ENCODE data around the gene FARP2.
"Not testable (repeated sequence)": the region's sequence is repeated elsewhere in the genome, so short reads cannot be mapped to it uniquely, and the experiment has no call there.

FARP2 gene

DNA sequence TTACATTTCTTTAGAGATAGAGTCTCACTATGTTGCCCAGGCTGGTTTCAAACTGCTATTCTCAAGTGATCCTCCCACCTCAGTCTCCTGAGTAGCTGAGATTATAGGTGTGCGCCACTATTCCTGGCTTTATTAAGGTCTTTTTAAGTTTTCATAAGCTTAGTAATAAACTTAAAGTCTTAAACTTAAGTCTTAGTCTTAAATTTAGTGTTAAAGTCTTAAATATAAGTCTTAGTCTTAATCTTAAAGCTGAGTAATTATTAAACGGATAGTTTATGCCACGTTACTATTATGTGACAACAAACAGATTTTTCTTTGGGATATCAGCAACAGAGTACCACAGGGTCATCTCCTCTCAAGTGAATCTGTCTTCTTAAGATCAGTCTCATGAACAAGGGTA lies 12.6 kb downstream of the FARP2 start:
- H3K18ac ChIP-seq (ENCODE audit: low read length) = no peak overlapping the region
- H3K4me2 ChIP-seq (ENCODE audit: insufficient read depth, low read length, poor library complexity, severe bottlenecking) = no peak overlapping the region
- H4K8ac ChIP-seq (ENCODE audit: low read depth, low read length) = no peak overlapping the region
- peaks cover 0 to 2% of the 10 kb centered on the region in 2 donors for H3K9me3 ChIP-seq (replicated peaks in 1 of 2; ENCODE audit: control insufficient read depth in 2 of 2, insufficient read depth in 1 of 2, low read depth in 1 of 2, low read length in 2 of 2)
- H3K27me3 ChIP-seq (ENCODE audit: control insufficient read depth in 3 of 3, insufficient read depth in 3 of 3, low read depth in 1 of 3, low read length in 3 of 3) = no peaks in the 10 kb centered on the region
- no peak overlapping the region for H2BK15ac ChIP-seq (ENCODE audit: low read length)
- no peak overlapping the region for H3K23ac ChIP-seq (ENCODE audit: low read depth, low read length, poor library complexity)
- H2AK5ac ChIP-seq (ENCODE audit: low read depth, low read length) = no peak overlapping the region
- WGBS, 2 donors (ENCODE audit: extremely low coverage in 2 of 2, insufficient read length in 2 of 2, insufficient replicate concordance in 1 of 2) = no CpG with 5 or more reads among the region's 3 CpGs
- H2BK5ac ChIP-seq (ENCODE audit: low read length) = no peak overlapping the region
- no peak overlapping the region for H2AFZ ChIP-seq (ENCODE audit: low read length)
- no peak overlapping the region for H3K9ac ChIP-seq (ENCODE audit: low read depth, low read length, poor library complexity)
- no peak overlapping the region for H3K27ac ChIP-seq (replicated peaks; ENCODE audit: low read length)
- H3K14ac ChIP-seq (ENCODE audit: low read length) = no peak overlapping the region
- H2BK12ac ChIP-seq (ENCODE audit: low read length) = no peak overlapping the region
- DNase-seq (ENCODE audit: low spot score) = no peak
- no peak overlapping the region for H4K91ac ChIP-seq (ENCODE audit: low read depth, low read length, poor library complexity)
- no peak overlapping the region for H3K4ac ChIP-seq (ENCODE audit: low read length)
- no peak overlapping the region for H2BK120ac ChIP-seq (ENCODE audit: low read depth, low read length)
- no peak overlapping the region for H3K4me3 ChIP-seq (ENCODE audit: low read length in 2 of 2)
- peaks cover 0 to 5% of the 10 kb centered on the region in 2 donors for H3K36me3 ChIP-seq (replicated peaks in 1 of 2; ENCODE audit: control insufficient read depth in 2 of 2, insufficient read depth in 2 of 2, low read length in 2 of 2)
- peaks cover 0 to 7% of the 10 kb centered on the region in 2 donors for H3K4me1 ChIP-seq (ENCODE audit: control insufficient read depth in 2 of 2, insufficient read depth in 1 of 2, low read depth in 1 of 2, low read length in 2 of 2)
- peaks cover 3% of the 10 kb centered on the region for H3K79me1 ChIP-seq (ENCODE audit: low read depth, low read length)

GRCh38 chr2:241372361-241372992 lies 16.4 kb downstream of the FARP2 start:
- peaks cover 2% of the 10 kb centered on the region for H3K79me1 ChIP-seq (ENCODE audit: low read depth, low read length)
- no peak overlapping the region for H2AFZ ChIP-seq (ENCODE audit: low read length)
- H3K4ac ChIP-seq (ENCODE audit: low read length) = no peak overlapping the region
- H2BK12ac ChIP-seq (ENCODE audit: low read length) = no peak overlapping the region
- H3K9ac ChIP-seq (ENCODE audit: low read depth, low read length, poor library complexity) = no peak overlapping the region
- peak overlapping the region; percentile 10 for H3K23ac ChIP-seq (ENCODE audit: low read depth, low read length, poor library complexity)
- no peak overlapping the region for H2BK15ac ChIP-seq (ENCODE audit: low read length)
- H2BK5ac ChIP-seq (ENCODE audit: low read length) = no peak overlapping the region
- H2BK120ac ChIP-seq (ENCODE audit: low read depth, low read length) = no peak overlapping the region
- peaks cover 3 to 36% of the 10 kb centered on the region in 2 donors for H3K36me3 ChIP-seq (replicated peaks in 1 of 2; ENCODE audit: control insufficient read depth in 2 of 2, insufficient read depth in 2 of 2, low read length in 2 of 2)
- no peak overlapping the region for H3K14ac ChIP-seq (ENCODE audit: low read length)
- H3K4me2 ChIP-seq (ENCODE audit: insufficient read depth, low read length, poor library complexity, severe bottlenecking) = no peak overlapping the region
- no peak overlapping the region for H4K8ac ChIP-seq (ENCODE audit: low read depth, low read length)
- no peaks in the 10 kb centered on the region for H3K27me3 ChIP-seq (ENCODE audit: control insufficient read depth in 3 of 3, insufficient read depth in 3 of 3, low read depth in 1 of 3, low read length in 3 of 3)
- H3K9me3 ChIP-seq (replicated peaks in 1 of 2; ENCODE audit: control insufficient read depth in 2 of 2, insufficient read depth in 1 of 2, low read depth in 1 of 2, low read length in 2 of 2) = no peaks in the 10 kb centered on the region
- WGBS, 2 donors (ENCODE audit: extremely low coverage in 2 of 2, insufficient read length in 2 of 2, insufficient replicate concordance in 1 of 2) = no CpG with 5 or more reads among the region's 11 CpGs
- H2AK5ac ChIP-seq (ENCODE audit: low read depth, low read length) = no peak overlapping the region
- no peak overlapping the region for H3K27ac ChIP-seq (replicated peaks; ENCODE audit: low read length)
- no peak for DNase-seq (ENCODE audit: low spot score)
- H3K18ac ChIP-seq (ENCODE audit: low read length) = no peak overlapping the region
- no peak overlapping the region for H3K4me3 ChIP-seq (ENCODE audit: low read length in 2 of 2)
- H3K4me1 ChIP-seq (ENCODE audit: control insufficient read depth in 2 of 2, insufficient read depth in 1 of 2, low read depth in 1 of 2, low read length in 2 of 2) = peaks cover 0 to 2% of the 10 kb centered on the region in 2 donors
- H4K91ac ChIP-seq (ENCODE audit: low read depth, low read length, poor library complexity) = no peak overlapping the region

DNA sequence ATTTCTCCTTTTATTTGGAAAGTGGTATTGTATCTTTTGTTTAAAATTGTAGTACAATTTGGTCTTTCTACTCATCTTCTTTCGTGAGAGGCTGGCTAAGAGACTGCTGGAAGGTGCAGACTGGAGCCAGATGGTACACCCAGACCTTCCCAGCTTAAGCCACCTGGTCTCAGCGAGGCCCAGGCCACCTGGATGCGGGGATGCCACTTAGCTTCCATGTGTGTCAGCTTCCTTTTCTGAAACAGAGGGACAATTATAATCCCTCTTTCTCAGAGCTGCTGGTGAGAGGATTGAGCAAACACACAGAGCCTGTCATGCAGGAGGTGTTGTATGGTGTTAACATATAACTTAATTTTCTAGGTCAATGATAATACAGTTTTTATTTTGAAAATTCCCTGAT lies 17.4 kb downstream of the FARP2 start:
- Histone ChIP-seq H3K4me3 (ENCODE audit: low read length in 2 of 2) (no peak overlapping the region), H2AFZ (ENCODE audit: low read length) (no peak overlapping the region), H2BK120ac (ENCODE audit: low read depth, low read length) (no peak overlapping the region), H4K8ac (ENCODE audit: low read depth, low read length) (no peak overlapping the region), H3K14ac (ENCODE audit: low read length) (no peak overlapping the region), H2BK15ac (ENCODE audit: low read length) (no peak overlapping the region), H3K36me3 (replicated peaks in 1 of 2; ENCODE audit: control insufficient read depth in 2 of 2, insufficient read depth in 2 of 2, low read length in 2 of 2) (peaks cover 3 to 38% of the 10 kb centered on the region in 2 donors), H2AK5ac (ENCODE audit: low read depth, low read length) (no peak overlapping the region), H2BK12ac (ENCODE audit: low read length) (no peak overlapping the region), H3K9ac (ENCODE audit: low read depth, low read length, poor library complexity) (no peak overlapping the region), H3K18ac (ENCODE audit: low read length) (no peak overlapping the region), H3K79me1 (ENCODE audit: low read depth, low read length) (peaks cover 2% of the 10 kb centered on the region), H3K27ac (replicated peaks; ENCODE audit: low read length) (no peak overlapping the region), H3K23ac (ENCODE audit: low read depth, low read length, poor library complexity) (no peak overlapping the region), H3K9me3 (replicated peaks in 1 of 2; ENCODE audit: control insufficient read depth in 2 of 2, insufficient read depth in 1 of 2, low read depth in 1 of 2, low read length in 2 of 2) (no peaks in the 10 kb centered on the region), H4K91ac (ENCODE audit: low read depth, low read length, poor library complexity) (no peak overlapping the region), H3K27me3 (ENCODE audit: control insufficient read depth in 3 of 3, insufficient read depth in 3 of 3, low read depth in 1 of 3, low read length in 3 of 3) (no peaks in the 10 kb centered on the region), H3K4me2 (ENCODE audit: insufficient read depth, low read length, poor library complexity, severe bottlenecking) (no peak overlapping the region), H2BK5ac (ENCODE audit: low read length) (no peak overlapping the region), H3K4me1 (ENCODE audit: control insufficient read depth in 2 of 2, insufficient read depth in 1 of 2, low read depth in 1 of 2, low read length in 2 of 2) (peaks cover 0 to 2% of the 10 kb centered on the region in 2 donors), H3K4ac (ENCODE audit: low read length) (no peak overlapping the region)
- no CpG with 5 or more reads among the region's 3 CpGs for WGBS, 2 donors (ENCODE audit: extremely low coverage in 2 of 2, insufficient read length in 2 of 2, insufficient replicate concordance in 1 of 2)
- no peak for DNase-seq (ENCODE audit: low spot score)

DNA sequence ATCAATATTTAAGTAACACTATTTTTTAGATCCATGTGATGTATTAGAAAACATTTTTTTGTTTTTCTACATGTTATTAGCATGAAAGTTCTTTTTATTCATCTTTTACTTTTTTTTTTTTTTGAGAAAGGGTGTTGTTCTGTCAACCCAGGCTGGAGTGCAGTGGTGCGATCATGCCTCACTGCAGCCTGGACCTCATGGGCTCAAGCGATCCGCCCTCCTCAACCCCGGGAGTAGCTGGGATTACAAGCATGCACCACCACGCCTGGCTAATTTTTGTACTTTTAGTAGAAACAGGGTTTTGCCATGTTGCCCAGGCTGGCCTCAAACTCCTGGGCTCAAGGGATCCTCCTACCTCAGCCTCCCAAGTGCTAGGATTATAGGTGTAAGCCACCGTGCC lies 17.8 kb downstream of the FARP2 start:
- H3K9ac ChIP-seq (ENCODE audit: low read depth, low read length, poor library complexity); H3K27ac ChIP-seq (replicated peaks; ENCODE audit: low read length); DNase-seq (ENCODE audit: low spot score); H3K79me1 ChIP-seq (ENCODE audit: low read depth, low read length); H3K4me1 ChIP-seq (ENCODE audit: control insufficient read depth in 2 of 2, insufficient read depth in 1 of 2, low read depth in 1 of 2, low read length in 2 of 2); H2AK5ac ChIP-seq (ENCODE audit: low read depth, low read length); H3K27me3 ChIP-seq (ENCODE audit: control insufficient read depth in 3 of 3, insufficient read depth in 3 of 3, low read depth in 1 of 3, low read length in 3 of 3); H3K4me2 ChIP-seq (ENCODE audit: insufficient read depth, low read length, poor library complexity, severe bottlenecking); H2BK120ac ChIP-seq (ENCODE audit: low read depth, low read length); H2BK5ac ChIP-seq (ENCODE audit: low read length); H3K4ac ChIP-seq (ENCODE audit: low read length); H2AFZ ChIP-seq (ENCODE audit: low read length); H2BK15ac ChIP-seq (ENCODE audit: low read length); H3K18ac ChIP-seq (ENCODE audit: low read length); H3K23ac ChIP-seq (ENCODE audit: low read depth, low read length, poor library complexity); H4K91ac ChIP-seq (ENCODE audit: low read depth, low read length, poor library complexity); H2BK12ac ChIP-seq (ENCODE audit: low read length); H3K9me3 ChIP-seq (replicated peaks in 1 of 2; ENCODE audit: control insufficient read depth in 2 of 2, insufficient read depth in 1 of 2, low read depth in 1 of 2, low read length in 2 of 2); H4K8ac ChIP-seq (ENCODE audit: low read depth, low read length); H3K4me3 ChIP-seq (ENCODE audit: low read length in 2 of 2); H3K14ac ChIP-seq (ENCODE audit: low read length): not testable (repeated sequence)
- peaks cover 3 to 38% of the 10 kb centered on the region in 2 donors for H3K36me3 ChIP-seq (replicated peaks in 1 of 2; ENCODE audit: control insufficient read depth in 2 of 2, insufficient read depth in 2 of 2, low read length in 2 of 2)
- WGBS, 2 donors (ENCODE audit: extremely low coverage in 2 of 2, insufficient read length in 2 of 2, insufficient replicate concordance in 1 of 2) = no CpG with 5 or more reads among the region's 6 CpGs
